GM18507 (cell line): ENCODE measurements around the gene SLC35E2B.
A peak's percentile ranks its signal among the peaks of the same experiment; 100 is the strongest.

ENCODE experiments used
- DNase-seq: peaks from one replicate; pipeline ENCODE4 v3.0.0; 2011; ENCODE audit warnings: low read depth; ENCODE audit not compliant: insufficient read length; ENCODE audit errors: extremely low spot score
- FAIRE-seq: peaks from 2 replicates; lab custom pipeline; 2011; peaks lifted over from hg19 to GRCh38; lab: Jason Lieb, UNC

Gene SLC35E2B

GRCh38 chr1:1628754-1629429 is 63.7 kb downstream of the SLC35E2B start:
- DNase-seq (no peak), FAIRE-seq (peak; percentile 9)

- DNase-seq (no peak), FAIRE-seq (no peak)
Observed at GRCh38 chr1:1627829-1628753, 64.5 kb downstream of the SLC35E2B start.

- DNase-seq: no peak
- FAIRE-seq: no peak
Observed at GRCh38 chr1:1627261-1627828, 65.2 kb downstream of the SLC35E2B start.

- DNase-seq: no peak
- FAIRE-seq: no peak
Observed at GRCh38 chr1:1626207-1627141, 66.1 kb downstream of the SLC35E2B start.

GRCh38 chr1:1625824-1626206 is 66.8 kb downstream of the SLC35E2B start:
- no peak for DNase-seq
- FAIRE-seq: no peak

GRCh38 chr1:1625404-1625775 is 67.2 kb downstream of the SLC35E2B start:
- no peak for FAIRE-seq
- no peak for DNase-seq

GRCh38 chr1:1624443-1625403 is 67.9 kb downstream of the SLC35E2B start:
- FAIRE-seq (no peak), DNase-seq (no peak)

- no peak for DNase-seq
- no peak for FAIRE-seq
Observed at GRCh38 chr1:1623631-1624442, 68.8 kb downstream of the SLC35E2B start.

GRCh38 chr1:1623181-1623630 is 69.4 kb downstream of the SLC35E2B start:
- no peak for DNase-seq
- FAIRE-seq: no peak

GRCh38 chr1:1622788-1623094 is 69.9 kb downstream of the SLC35E2B start:
- DNase-seq (no peak), FAIRE-seq (no peak)

- DNase-seq: no peak
- FAIRE-seq: no peak
Observed at GRCh38 chr1:1622010-1622787, 70.4 kb downstream of the SLC35E2B start.

GRCh38 chr1:1621173-1622009 is 71.2 kb downstream of the SLC35E2B start:
- FAIRE-seq (no peak), DNase-seq (no peak)

- DNase-seq: no peak
- no peak for FAIRE-seq
Observed at GRCh38 chr1:1620433-1621139, 72.0 kb downstream of the SLC35E2B start.

GRCh38 chr1:1619917-1620361 is 72.7 kb downstream of the SLC35E2B start:
- FAIRE-seq: no peak
- DNase-seq: no peak

GRCh38 chr1:1618396-1619068 is 74.1 kb downstream of the SLC35E2B start:
- no peak for DNase-seq
- FAIRE-seq: no peak
